GM18868 (cell line): Measurements from ENCODE around the gene DNAJB2.

Experiments
- ATAC-seq: cut with Tn5 transposase; IDR thresholded peaks from one replicate; pipeline ENCODE4 v1.9.1; 2021; ENCODE audit warnings: mild to moderate bottlenecking, moderate library complexity; ENCODE audit not compliant: unreplicated experiment

Gene DNAJB2

GRCh38 chr2:219279151-219279915 lies at the start of gene DNAJB2:
Gene DNAJB2 (plus strand): TSS chr2:219279366. CDS start chr2:219279834, 468 bp downstream.
- peak; percentile 84 for ATAC-seq

DNA sequence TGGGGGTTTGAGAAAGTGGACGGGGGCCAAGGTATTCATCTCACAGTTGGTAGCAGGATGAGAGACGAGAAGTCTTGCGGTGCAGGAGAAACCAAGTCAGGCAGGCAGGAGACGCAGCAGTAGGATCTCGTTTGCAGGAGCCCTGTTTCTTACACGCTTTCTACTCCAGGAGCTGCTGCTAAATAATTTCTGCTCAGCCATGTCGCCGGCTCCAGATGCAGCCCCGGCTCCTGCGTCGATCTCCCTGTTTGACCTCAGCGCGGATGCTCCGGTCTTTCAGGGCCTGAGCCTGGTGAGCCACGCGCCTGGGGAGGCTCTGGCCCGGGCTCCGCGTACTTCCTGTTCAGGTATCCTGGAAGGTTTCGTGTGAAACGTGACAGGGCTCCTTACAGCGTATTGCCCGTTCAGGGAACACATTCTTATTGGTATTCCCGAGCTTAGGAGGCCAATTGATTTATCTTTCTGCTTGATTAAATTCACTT lies 49.1 kb upstream of the DNAJB2 start:
- peak; percentile 13 for ATAC-seq

- no peak for ATAC-seq
These were observed 44.8 kb upstream of the DNAJB2 start for GRCh38 chr2:219234331-219234730.

DNA sequence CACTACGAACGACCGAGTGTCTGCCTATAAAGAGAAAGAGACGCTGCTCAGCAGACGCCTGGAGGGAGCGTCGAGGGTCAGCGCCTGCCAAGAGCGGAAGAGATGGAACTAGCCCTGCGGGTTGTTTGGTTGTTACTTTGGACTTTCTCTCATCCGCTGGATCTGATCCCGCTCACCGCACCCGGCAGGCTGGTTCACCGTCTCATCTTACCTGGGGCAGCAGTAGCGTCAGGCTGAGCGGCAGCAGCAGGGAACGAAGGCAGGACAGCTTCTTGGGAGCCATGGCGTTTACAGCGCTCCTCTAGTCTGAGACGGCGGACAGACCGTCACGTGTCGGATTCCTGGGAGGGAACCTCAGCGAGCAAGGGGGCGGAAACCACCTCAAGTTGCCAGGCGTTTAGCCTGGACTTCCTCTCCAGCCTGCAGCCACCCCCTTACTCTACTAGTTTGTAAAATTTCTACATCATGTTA lies 35.8 kb upstream of the DNAJB2 start:
- ATAC-seq: no peak

- no peak for ATAC-seq
These were observed 34.4 kb upstream of the DNAJB2 start for GRCh38 chr2:219244789-219245147.

DNA sequence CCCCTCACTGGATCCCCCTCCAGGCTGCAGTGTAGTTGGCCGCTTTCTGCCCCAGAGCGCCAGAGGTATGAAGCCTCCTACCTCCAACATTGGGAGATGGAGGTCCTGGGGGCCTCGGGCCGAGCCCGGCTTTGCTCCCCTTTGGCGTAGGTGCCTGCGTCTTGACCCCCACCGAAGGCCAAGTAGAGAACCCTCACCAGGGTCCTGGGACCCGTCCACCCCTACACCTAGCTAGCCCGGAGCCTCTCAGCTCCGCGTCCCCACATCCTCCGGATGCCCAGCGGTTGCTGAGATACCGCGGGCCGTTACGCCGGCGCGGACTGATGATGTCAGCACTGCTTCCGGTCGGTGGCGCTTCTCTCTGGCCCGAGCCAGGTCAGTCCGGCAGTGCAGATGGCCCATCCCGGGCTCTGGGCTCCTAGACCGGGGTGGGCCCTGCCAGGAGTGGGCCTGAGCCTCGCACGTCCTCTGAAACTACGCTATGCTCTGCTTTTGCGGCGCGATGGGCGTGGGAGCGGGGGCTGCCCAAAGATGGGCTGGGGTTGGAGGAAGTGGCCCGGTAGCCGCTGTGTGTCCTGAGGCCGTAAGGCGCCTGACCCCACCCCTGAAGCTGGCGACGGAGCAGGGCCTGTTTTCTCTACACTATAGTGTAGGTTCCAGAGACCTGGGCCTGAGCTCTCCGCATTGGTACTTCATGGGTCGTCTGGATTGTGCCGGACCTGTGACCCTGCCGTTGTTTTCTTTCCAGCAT lies 33.8 kb upstream of the DNAJB2 start, which contains the start of the genes GLB1L and STK16:
TSS of gene GLB1L (minus strand) at position 297 of the 751 bp plus-strand sequence. CDS start 1,871 bp downstream, outside the sequence.
TSS of gene STK16 (plus strand) at position 332 of the 751 bp plus-strand sequence. CDS start 521 bp downstream, outside the sequence.
- peak; percentile 88 for ATAC-seq

DNA sequence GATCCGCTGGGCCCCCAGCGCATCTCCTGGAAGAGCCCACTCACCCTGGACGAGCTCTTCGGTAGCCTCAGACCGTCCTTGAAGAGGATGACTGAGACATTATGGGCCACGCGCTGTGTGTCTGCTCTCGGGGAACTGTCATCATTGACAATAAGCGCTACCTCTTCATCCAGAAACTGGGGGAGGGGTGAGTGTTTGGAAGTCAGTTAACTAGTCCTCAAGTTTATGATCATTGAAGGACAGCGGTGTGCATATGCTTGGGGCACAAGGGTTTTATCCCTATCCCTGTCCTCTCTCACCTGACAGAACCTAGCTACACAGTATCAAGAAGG lies 33.3 kb upstream of the DNAJB2 start:
- ATAC-seq: no peak

DNA sequence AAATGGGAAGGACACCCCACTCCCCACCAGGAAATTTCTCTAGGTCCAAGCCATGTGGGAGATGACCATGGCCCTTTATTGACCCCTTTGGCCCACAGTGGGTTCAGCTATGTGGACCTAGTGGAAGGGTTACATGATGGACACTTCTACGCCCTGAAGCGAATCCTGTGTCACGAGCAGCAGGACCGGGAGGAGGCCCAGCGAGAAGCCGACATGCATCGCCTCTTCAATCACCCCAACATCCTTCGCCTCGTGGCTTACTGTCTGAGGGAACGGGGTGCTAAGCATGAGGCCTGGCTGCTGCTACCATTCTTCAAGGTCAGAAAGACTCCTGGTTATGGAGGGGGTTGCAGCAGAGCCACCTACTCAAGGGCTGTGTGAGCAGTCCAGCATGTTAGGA lies 32.6 kb upstream of the DNAJB2 start:
- ATAC-seq: no peak

GRCh38 chr2:219247678-219248642 lies 31.2 kb upstream of the DNAJB2 start:
- ATAC-seq: no peak

DNA sequence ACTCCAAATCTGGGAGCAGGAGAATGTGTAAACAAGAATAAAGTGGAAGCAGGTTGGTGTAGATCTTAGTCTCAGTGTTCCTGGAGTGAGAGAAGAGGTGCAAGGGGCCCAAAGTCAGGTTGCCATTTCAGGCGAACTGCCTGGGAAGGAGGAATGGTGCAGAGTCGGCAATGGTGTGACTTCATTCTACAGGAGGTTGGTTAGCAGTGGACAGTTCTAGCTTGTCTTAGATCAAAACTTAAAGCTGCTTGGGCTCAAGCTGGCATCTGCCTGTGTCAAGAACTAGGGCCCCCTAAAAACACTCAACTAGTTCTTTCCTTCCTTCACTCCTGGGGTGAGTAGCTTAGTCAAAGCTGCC lies 30.3 kb upstream of the DNAJB2 start:
- no peak for ATAC-seq

GRCh38 chr2:219249203-219249980 lies 29.8 kb upstream of the DNAJB2 start:
- no peak for ATAC-seq

DNA sequence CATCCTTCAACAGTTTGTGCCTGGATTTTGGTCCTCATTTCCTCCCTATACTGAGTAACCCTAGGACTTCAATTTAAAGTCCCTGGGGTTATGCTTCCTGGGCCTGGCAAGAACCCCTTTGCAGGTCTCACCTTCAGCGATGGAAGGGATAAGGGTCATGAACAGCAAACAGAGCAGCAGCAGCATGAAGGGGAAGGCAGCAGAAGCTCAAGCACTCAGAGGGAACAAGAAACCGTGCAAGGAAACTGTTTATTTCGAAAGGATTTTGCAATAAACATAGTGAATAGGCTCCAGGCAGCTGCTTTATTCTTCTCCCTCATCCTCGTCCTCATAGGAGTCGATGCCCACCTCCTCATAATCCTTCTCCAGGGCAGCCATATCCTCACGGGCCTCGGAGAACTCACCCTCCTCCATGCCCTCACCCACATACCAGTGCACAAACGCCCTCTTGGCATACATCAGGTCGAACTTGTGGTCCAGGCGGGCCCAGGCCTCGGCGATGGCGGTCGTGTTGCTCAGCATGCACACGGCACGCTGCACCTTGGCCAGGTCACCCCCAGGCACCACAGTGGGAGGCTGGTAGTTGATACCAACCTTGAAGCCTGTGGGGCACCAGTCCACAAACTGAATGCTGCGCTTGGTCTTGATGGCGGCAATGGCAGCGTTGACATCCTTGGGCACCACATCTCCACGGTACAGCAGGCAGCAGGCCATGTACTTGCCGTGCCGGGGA lies 29.0 kb upstream of the DNAJB2 start:
- no peak for ATAC-seq

- no peak for ATAC-seq
These were observed 27.5 kb upstream of the DNAJB2 start for GRCh38 chr2:219251656-219252055.

DNA sequence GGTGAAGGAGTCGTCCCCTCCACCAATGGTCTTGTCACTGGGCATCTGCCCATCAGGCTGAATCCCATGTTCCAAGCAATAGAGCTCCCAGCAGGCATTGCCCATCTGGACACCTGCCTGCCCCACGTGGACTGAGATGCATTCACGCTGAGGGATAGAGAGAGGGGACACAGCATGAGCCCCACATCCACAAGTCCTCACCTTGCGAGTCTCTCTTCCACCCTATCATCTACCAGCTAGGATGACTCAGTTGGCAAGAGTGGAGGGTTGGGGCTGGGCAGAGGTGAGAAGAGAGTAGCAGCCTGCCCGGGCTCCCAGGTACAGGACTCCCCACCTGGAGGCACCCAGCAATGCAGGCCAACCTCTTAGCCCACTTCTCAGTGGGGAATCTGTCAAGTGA lies 27.1 kb upstream of the DNAJB2 start:
- no peak for ATAC-seq

GRCh38 chr2:219252570-219252899 lies 26.6 kb upstream of the DNAJB2 start:
- ATAC-seq: no peak

DNA sequence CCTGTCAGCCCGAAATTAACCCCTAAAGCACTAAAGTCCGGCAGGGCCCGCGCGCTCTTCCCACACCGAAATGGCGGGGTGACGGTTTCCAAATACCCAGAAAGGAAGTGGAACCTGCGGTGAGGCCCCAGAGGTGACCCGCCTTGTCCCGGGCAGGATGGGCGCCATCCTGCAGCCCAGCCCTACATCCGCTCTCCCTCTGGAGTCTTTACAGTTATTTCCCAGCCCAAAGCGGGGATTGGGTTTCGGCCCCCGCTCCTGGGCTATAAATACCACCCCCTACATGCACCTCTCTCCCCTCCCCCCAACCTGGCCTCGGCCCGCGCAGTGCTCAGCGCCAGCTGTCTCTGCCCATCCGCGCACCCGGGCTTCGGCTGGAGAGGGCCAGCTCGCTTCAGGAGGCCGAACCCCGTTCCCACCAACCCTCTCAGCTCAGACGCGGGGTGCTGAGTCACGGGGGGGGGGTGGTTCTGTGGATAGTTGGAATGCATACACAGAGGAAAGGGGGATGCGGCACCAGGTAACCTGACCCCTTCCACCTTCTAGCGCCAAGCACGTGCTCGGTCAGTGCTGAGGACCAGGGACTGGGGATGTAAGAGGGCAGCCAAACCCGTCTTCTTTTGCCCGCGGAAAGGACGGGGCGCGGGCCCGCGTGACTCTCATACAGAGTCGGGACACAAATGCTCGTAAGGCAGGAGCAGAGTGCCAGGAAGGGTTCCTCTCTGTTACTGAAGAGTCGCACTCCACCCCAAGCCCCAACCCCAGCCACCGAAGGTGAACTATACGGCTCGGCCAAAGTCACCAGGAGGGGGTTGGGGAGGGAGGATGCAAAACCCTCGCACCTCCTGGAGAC lies 26.0 kb upstream of the DNAJB2 start, which contains the start of gene TUBA4B:
TSS of gene TUBA4B (plus strand) at position 344 of the 853 bp plus-strand sequence. CDS start at position 509, 165 bp downstream.
- no peak for ATAC-seq

- peak; percentile 73 for ATAC-seq
These were observed 25.2 kb upstream of the DNAJB2 start, which contains the start of gene TUBA4A for GRCh38 chr2:219253753-219254589. Gene TUBA4A (minus strand): TSS chr2:219253918. CDS start chr2:219253858, 60 bp downstream.
